T-helper 2 cell treated with Interferon-gamma antibody and Interleukin-4, amounts not matched to agents 100 ng/mL and 5 ng/mL, for 36 hours (primary cell): ENCODE data around the gene BPIFA1. TPM values are rescaled to one million over a fixed set of nuclear protein-coding genes. Genes with fewer than 3 reads are reported as not detected.

Source experiments
- intact Hi-C: fragments of 100-400 bp; cut with micrococcal nuclease; formaldehyde crosslinking; loops from one replicate; pipeline ENCODE4 v1.15.1; 2023
- total RNA-seq: library from RNA; stranded (reverse); gene quantifications from 2 replicates; pipeline ENCODE4 v1.2.3, GENCODE V29; 2022

BPIFA1 gene
- total RNA-seq, 1 donor from 2014 or later: not detected

DNA sequence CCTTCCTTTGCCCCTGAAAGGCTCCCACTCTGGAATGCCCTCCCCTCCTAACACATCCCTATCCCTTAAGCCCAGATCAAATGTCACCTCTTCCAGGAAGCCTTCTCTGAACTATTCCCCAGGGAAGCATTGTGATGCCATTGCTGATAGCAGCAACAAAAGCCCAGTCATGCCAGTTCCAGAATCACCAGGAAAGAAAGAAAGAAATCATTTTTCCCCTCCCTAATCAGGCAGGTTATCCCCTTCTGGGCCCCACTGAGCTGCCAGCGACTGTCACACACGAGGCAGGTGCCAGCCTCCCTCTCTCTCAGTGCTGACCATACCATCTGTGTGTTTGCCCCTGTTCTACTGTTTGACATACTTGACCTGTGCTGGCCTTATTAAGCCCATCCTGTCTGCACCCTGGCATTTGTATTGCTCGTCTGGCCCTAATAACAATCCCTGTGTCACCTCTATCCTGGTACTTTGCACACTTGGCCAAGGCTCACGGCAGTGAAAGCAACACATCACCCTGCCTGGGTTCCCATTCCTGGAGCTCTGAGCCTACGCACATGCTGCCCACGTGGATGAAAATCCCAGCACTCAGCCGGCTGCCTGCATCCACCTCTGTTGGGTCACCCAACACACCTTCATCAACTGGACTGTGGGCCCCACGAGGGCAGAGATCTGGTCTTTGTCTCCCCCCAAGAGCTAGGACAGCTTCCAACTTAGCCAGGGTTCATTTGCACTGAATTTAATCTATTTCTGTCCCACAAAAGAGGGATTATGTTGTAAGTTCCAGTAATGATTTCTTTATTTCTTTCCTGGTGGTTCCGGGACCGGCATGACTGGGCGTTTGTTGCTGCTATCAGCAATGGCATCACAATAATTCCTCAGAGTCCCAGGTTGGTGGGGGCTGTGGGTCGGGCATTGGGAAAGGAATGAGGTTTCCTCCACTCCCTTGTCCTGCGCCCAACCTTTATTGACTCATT, 42.0 kb downstream of the BPIFA1 start:
- intact Hi-C loops: no loop called here

DNA sequence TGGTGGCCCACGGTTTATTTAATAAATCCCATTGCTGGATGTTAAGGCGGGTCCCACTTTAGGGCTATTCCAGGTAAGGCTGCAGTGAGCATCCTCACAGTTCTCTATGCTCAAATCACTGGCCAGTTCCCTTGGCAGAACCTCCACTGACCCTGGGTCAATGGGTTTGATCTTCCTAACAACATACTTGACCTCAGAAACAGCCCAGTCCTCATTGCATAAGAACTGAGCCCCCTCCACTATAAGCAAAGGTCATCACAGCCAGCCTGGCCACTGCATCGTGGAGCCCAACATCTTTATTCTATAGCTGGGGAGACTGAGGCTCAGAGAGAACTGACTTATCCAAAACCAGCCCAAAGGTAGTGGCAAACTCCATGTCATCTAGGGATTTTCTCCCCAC, 42.9 kb downstream of the BPIFA1 start:
- intact Hi-C loops: no loop called here

DNA sequence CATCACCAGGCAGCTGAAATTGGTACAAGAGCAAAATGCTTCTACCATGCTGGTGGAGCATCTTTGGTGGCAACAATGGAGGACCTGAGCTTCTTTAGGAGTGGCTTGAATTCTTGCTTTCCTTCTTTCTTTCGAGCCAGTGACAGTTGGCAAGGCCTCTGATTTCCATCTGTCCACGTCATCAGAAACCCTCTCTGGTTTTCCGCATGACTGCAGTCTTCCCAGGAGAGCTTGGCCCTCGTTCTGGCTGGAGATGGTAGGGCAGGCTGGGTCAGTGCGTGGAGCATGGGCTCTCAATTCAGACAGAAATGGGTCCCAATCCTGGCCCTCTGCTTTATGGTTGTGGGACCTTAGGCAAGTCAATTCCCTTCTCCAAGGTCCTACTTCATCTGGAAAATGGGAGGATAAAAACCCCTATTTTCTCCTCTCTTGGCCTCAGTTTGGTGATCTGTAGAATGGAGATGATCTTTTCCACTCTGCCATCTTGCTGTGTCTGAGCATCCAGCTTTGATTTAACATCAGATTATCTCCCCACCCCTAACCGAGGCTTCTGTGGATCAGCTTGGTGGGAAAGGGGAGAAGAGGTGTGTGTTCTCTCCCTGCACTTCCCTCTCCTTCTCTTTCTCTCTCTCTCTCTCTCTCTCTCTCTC, 43.6 kb downstream of the BPIFA1 start:
- intact Hi-C loops: no loop called here

DNA sequence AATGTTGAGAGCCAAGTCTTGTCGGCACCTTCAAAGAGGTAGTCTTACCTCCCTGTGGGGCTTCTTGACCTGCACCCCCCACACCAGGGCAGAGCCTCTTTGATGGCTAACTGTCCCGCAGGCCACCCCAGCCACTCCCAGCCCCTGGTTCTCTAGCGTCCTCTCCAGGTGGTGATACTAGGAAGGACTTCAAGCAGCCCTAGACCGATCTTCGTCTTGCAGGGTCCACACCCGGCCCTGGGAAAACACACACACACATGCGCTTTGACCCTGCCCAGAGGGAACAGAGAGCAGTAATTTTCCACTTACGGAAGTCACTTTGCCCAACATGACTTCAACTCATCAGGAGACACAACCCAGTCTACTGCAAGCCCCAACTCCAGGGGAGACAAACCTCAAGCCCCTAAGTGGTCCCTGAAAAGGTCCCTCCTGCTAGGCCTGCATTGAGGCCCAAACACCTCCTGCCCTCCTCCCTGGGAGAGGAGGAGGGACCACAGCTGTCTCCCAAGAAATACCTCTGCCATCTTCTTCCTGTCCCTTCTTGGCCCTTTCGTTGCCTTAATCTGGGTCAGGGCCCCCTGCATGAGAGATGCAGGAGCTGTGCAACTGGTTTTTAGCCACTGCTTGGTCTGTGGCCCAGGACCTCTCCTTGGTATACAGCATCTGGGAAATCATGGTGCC, 44.3 kb downstream of the BPIFA1 start:
- intact Hi-C loops: no loop called here

DNA sequence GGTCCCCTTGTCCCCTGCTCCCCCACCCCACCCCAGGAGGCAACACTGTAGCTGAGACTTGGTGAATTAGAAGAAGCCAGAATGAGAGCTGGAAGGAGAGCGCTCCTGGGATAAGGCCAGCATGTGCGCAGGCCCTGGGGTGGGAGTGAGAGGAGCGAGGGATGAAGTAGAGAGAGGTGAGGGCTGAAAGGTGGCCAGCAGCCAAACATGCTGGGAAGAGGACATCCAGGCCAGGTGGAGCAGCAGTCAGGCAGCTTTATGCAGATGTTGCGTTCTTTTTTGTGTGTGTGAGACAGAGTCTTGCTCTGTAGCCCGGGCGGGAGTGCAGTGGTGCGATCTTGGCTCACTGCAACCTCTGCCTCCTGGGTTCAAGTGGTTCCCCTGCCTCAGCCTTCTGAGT, 45.0 kb downstream of the BPIFA1 start:
- intact Hi-C loops: no loop called here

DNA sequence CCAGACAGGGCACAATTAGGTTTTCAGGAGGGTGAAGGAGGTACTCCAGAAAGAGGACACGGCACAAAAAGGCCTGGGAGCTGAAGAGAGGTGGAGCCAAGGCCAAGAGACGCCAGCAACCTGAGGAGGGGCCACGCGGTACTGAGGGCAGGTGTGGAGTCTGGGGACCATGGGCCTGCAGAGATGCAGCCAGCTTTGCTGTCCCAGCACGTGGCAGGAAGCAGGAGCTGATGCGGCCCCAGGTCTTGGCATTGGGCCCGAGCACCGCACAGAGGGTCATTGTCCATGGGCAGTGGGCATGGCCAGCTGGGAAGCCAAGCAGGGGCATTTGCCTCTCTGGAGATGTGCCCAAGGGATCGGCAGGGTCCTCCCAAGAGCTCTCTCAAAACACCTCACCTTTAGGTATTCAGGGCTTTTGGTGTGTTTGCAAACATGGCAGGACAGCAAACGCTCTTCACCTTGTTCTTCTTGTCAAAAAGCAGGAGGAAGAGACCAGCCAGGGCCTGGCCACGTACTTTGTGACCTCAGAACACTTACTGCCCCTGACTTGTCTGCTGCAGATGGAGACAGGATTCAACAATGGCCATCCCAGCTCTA, 45.9 kb downstream of the BPIFA1 start:
- intact Hi-C loops: no loop called here

DNA sequence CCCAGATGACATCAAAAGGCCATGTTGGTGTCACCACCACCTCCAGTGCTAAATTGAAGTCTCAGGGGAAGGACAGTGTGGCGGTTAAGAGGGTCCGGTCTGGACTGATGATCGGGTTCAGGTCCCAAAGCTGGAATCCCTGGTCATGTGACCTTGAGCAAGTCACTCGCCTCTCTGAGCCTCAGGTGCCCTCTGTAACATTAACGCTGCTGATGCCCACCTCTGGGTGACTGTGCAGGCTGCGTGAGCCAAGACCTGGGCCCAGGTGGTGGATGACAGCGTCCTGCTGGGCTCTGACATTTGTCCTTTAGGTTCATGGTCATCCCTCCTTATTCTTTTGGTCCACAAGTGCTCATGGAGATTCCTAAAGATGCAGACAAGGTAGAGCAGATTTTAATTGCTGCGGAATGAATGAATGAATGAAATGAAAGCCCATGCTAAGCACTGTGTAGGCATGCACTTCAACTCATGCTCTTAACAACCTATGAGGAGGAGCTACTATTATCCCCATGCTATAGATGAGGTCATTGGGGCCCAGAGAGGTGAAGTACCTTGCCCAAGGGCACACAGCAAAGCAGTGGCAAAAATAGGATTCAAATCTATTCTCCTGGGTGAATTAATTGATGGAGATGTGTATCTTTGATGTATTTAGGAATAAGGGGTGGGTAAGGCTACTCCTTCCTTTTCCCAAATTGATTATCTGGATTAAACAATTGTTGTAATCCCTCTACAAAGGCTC, 46.6 kb downstream of the BPIFA1 start:
- intact Hi-C loops: no loop called here

DNA sequence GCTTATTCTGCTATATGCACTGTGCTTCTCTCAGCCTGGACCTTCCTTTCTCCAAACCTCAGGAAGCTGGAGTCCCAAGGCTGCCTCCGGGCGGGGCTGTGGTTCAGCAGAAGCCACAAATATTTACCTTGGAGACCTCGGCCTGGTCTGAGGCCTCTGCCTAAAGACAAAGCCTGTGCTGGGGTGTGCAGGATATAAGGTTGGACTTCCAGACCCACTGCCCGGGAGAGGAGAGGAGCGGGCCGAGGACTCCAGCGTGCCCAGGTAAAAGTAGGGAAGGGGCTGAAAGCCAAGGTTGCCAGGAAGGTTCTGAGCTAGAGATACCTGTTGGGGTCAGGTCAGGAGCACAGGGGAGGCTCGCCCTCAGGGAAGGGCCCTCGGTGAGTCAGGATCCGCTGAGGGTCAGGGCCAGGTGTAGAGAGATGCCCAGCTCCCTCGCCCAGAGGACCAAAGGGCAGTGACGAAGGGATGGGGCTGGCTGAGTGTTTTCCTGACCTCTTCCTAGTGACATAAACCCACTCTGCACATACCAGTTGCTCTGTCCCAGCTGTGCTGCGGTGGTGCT, 47.3 kb downstream of the BPIFA1 start, which contains the start of gene BPIFB1:
Gene BPIFB1, plus strand, starts transcription at position 224 of the 565 bp plus-strand sequence. CDS start 2,860 bp downstream, outside the sequence.
- intact Hi-C loops: no loop called here

DNA sequence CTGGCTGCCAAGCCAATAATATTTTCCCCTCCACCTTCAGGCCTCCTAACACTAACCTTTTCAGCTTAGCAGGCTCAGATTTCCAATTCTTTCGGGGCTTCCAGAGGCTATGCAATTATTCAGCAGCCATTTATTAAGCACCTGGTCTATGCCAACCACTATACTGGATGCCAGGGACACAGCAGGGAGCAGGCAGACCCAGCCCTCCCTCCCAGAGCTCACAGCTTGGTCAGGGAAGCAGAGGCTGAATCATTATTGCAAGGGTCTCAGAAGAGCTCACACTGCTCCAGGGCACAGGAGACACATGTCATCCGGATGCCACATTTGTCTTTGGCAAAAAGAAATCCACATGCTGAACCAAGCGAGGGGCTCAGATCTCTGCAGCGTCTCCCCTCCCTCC, 48.5 kb downstream of the BPIFA1 start:
- intact Hi-C loops: no loop called here

DNA sequence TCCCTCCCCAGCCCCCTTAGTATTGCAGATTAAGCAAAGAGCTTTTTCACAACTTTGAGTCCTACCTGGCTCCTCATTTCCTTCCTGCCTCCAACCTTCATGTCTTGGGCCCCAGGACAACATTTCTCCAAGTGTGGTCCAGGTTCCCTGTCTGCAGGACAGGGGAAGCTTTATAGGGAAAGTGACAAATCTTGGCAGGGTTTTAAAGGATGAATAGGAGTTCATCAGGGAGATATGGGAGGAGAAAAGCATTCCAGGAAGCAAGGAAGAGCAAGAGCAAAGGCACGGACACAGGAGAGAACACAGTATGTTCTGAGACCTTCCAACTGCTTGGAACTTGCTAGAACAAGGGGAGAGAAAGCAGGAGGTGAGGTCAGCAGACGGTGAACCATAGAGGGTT, 49.1 kb downstream of the BPIFA1 start:
- intact Hi-C loops: no loop called here

DNA sequence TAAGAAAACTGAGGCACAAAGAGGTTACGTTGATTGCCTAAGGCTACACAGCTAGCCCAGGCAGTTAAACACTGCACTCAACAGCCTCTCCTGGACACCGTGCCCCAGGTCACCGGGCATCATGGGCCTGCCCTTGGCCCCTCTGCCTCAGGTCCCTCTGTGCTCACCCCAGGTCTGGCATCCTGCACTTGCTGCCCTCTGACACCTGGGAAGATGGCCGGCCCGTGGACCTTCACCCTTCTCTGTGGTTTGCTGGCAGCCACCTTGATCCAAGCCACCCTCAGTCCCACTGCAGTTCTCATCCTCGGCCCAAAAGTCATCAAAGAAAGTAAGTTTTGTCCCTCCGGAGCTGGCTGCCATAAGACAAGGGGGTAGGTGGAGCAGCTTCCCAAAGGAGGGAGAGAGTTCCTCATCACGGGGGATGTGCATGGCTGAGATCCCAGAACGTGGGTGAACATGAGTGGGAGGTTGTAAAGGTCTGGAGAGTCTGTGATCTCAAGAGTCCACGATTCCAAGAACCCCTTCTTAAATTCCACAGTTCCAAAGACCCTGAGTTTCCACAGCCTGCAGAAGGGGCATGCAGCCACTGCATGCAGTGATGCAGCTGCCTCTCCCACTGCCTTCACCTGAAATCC, 50.2 kb downstream of the BPIFA1 start:
- intact Hi-C loops: no loop called here

DNA sequence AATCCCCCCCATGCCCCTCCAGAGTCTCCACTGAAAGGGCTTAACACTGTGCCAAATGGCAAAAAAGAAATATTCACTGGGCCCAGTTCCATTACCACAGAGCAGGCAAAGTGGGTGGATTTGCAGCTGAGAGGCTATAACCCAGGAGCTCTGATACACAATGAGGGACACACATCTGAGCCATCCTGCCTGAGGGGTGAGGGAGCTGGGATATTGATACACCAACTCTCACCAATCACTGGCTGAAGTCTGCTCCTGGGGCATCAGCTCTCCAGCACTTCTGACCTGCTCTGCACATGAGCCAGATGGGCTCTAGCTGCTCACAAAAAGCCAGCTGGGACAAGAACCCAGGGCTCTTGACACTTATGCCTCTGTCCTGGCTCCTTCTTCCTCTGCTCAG, 52.1 kb downstream of the BPIFA1 start:
- intact Hi-C loops: no loop called here

DNA sequence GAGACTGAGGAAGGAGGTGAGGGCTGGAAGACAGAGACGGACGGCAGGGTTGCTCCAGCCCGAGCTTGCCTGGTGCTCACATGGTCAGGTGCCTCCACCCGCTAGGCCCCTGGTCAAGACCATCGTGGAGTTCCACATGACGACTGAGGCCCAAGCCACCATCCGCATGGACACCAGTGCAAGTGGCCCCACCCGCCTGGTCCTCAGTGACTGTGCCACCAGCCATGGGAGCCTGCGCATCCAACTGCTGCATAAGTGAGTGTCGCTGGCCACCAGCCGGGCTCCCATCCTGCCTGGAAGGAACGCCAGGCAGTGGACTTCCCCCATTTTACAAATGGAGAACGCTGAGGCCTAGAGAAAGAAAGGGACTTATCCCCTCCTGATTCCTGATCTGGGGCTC, 55.1 kb downstream of the BPIFA1 start:
- intact Hi-C loops: loop anchor here (10.0 kb wide), 1 partner anchor 196 kb away; no protein-coding TSS in a partner anchor

DNA sequence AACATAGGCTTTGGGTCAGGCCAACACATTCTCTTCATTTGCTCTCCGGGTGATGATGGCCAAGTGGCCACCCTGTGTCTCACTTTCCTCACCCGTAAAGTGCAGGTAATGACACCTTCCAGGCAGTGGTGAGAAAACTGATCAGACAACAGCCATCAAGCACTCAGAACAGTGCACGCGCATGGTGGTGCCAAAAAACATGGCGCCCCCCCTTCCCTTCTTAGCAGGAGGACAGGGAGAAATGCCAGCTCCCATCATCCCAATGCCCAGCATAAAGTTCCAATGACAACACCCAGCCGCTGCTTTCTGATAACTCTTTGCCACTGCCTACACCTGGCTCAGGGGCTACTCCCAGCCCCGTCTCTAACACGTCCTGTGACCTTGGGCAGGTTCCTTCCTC, 55.6 kb downstream of the BPIFA1 start:
- intact Hi-C loops: loop anchor here (10.0 kb wide), 1 partner anchor 197 kb away; no protein-coding TSS in a partner anchor

DNA sequence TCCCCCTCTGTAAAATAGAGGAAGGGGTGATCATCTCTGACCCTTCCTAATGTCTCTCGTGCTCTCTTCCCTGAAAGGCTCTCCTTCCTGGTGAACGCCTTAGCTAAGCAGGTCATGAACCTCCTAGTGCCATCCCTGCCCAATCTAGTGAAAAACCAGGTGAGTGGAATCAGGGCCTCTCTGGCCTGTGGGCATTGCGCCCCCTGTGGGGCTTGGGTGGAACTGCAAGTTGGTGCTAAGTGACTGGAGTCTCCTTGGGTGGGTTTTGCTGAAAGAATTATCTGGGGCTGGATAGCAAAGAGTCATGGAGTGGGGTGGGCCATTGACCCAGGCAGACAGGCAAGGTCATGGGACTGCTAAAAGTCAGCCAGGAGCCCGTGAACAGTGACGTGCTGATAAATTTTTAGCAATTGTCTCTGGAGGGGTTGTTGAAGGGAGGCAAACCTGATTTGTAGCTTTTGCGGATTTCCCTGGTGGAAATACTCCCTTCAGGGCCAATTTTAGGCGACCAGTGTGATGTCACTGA, 56.1 kb downstream of the BPIFA1 start:
- intact Hi-C loops: loop anchor here (10.0 kb wide), 1 partner anchor 197 kb away; no protein-coding TSS in a partner anchor
